ENCODE results near the gene PGGHG.

DNA sequence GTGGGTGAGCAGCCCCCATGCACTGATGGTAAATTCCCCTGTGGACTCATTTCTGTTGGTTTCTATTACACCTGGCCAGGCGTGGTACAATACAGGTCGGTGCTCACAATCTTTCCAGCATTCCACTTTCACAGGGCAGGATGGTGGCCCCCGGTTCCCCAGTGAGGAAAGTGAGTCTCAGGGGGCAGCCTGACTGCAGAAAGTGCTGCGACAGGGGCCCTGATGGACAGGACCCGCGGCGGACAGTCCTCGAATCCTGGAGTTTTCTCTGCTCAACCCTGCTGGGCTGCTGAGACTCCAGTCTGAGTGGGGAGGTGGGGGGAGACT, 3.1 kb upstream of the PGGHG start:
- TF ChIP-seq, protein P1, sequence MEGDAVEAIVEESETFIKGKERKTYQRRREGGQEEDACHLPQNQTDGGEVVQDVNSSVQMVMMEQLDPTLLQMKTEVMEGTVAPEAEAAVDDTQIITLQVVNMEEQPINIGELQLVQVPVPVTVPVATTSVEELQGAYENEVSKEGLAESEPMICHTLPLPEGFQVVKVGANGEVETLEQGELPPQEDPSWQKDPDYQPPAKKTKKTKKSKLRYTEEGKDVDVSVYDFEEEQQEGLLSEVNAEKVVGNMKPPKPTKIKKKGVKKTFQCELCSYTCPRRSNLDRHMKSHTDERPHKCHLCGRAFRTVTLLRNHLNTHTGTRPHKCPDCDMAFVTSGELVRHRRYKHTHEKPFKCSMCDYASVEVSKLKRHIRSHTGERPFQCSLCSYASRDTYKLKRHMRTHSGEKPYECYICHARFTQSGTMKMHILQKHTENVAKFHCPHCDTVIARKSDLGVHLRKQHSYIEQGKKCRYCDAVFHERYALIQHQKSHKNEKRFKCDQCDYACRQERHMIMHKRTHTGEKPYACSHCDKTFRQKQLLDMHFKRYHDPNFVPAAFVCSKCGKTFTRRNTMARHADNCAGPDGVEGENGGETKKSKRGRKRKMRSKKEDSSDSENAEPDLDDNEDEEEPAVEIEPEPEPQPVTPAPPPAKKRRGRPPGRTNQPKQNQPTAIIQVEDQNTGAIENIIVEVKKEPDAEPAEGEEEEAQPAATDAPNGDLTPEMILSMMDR (IDR thresholded peaks at IDR 0.05): no peak
- no peak for TF ChIP-seq EP300 (IDR thresholded peaks at IDR 0.05)
- no peak for TF ChIP-seq POLR2AphosphoS5 (IDR thresholded peaks at IDR 0.05)
